Measurements from ENCODE around the gene ADRA2C.

The ADRA2C gene

GRCh38 chr4:3736290-3736689 is 29.9 kb upstream of the ADRA2C start:
- Histone ChIP-seq H3K79me2 (ENCODE audit: control insufficient read depth, low read length) (no peaks in the 10 kb centered on the region), H3K4me3 (ENCODE audit: low read length) (no peak overlapping the region), H4K20me1 (ENCODE audit: control insufficient read depth, insufficient read depth, low read depth, low read length) (no peaks in the 10 kb centered on the region), H3K4me2 (ENCODE audit: low read length) (no peak overlapping the region), H3K27me3 (ENCODE audit: control insufficient read depth, low read length) (peaks cover 3% of the 10 kb centered on the region), H3F3A (ENCODE audit: control insufficient read depth, insufficient read depth) (no peaks in the 10 kb centered on the region), H3K36me3 (ENCODE audit: control insufficient read depth, low read length) (no peaks in the 10 kb centered on the region), H3K9me3 (ENCODE audit: control insufficient read depth, insufficient read depth, low read length) (no peaks in the 10 kb centered on the region), H3K9me2 (replicated peaks; ENCODE audit: control insufficient read depth, low read length) (no peaks in the 10 kb centered on the region), H3K4me1 (ENCODE audit: control insufficient read depth, low read length) (no peaks in the 10 kb centered on the region), H3K27ac (ENCODE audit: low read depth, low read length) (no peak overlapping the region)
- TF ChIP-seq EZH2phosphoT487 (IDR thresholded peaks at IDR 0.05; ENCODE audit: borderline replicate concordance, low read length) (no peak), CTCF (IDR thresholded peaks at IDR 0.05; ENCODE audit: low read depth, low read length, poor library complexity, severe bottlenecking) (no peak)

GRCh38 chr4:3736806-3737205 is 29.4 kb upstream of the ADRA2C start:
- Histone ChIP-seq H3K9me3 (ENCODE audit: control insufficient read depth, insufficient read depth, low read length) (no peaks in the 10 kb centered on the region), H3K4me2 (ENCODE audit: low read length) (no peak overlapping the region), H3F3A (ENCODE audit: control insufficient read depth, insufficient read depth) (no peaks in the 10 kb centered on the region), H3K27me3 (ENCODE audit: control insufficient read depth, low read length) (peaks cover 3% of the 10 kb centered on the region), H3K27ac (ENCODE audit: low read depth, low read length) (no peak overlapping the region), H3K4me3 (ENCODE audit: low read length) (no peak overlapping the region), H3K9me2 (replicated peaks; ENCODE audit: control insufficient read depth, low read length) (no peaks in the 10 kb centered on the region), H3K4me1 (ENCODE audit: control insufficient read depth, low read length) (no peaks in the 10 kb centered on the region), H3K36me3 (ENCODE audit: control insufficient read depth, low read length) (no peaks in the 10 kb centered on the region), H3K79me2 (ENCODE audit: control insufficient read depth, low read length) (no peaks in the 10 kb centered on the region), H4K20me1 (ENCODE audit: control insufficient read depth, insufficient read depth, low read depth, low read length) (no peaks in the 10 kb centered on the region)
- TF ChIP-seq EZH2phosphoT487 (IDR thresholded peaks at IDR 0.05; ENCODE audit: borderline replicate concordance, low read length) (no peak), CTCF (IDR thresholded peaks at IDR 0.05; ENCODE audit: low read depth, low read length, poor library complexity, severe bottlenecking) (no peak)

GRCh38 chr4:3739577-3739976 is 26.6 kb upstream of the ADRA2C start:
- peaks cover 3% of the 10 kb centered on the region for H3K27me3 ChIP-seq (ENCODE audit: control insufficient read depth, low read length)
- H3K9me2 ChIP-seq (replicated peaks; ENCODE audit: control insufficient read depth, low read length), result no peaks in the 10 kb centered on the region
- H3K36me3 ChIP-seq (ENCODE audit: control insufficient read depth, low read length), result no peaks in the 10 kb centered on the region
- TF ChIP-seq EZH2phosphoT487 (IDR thresholded peaks at IDR 0.05; ENCODE audit: borderline replicate concordance, low read length), result no peak
- TF ChIP-seq CTCF (IDR thresholded peaks at IDR 0.05; ENCODE audit: low read depth, low read length, poor library complexity, severe bottlenecking), result no peak
- H3F3A ChIP-seq (ENCODE audit: control insufficient read depth, insufficient read depth), result no peaks in the 10 kb centered on the region
- H3K27ac ChIP-seq (ENCODE audit: low read depth, low read length), result no peak overlapping the region
- no peaks in the 10 kb centered on the region for H4K20me1 ChIP-seq (ENCODE audit: control insufficient read depth, insufficient read depth, low read depth, low read length)
- no peak overlapping the region for H3K4me3 ChIP-seq (ENCODE audit: low read length)
- H3K4me1 ChIP-seq (ENCODE audit: control insufficient read depth, low read length), result no peaks in the 10 kb centered on the region
- H3K4me2 ChIP-seq (ENCODE audit: low read length), result no peak overlapping the region
- peaks cover 6% of the 10 kb centered on the region; the same call in 1 of the 2 replicates for H3K9me3 ChIP-seq (ENCODE audit: control insufficient read depth, insufficient read depth, low read length)
- no peaks in the 10 kb centered on the region for H3K79me2 ChIP-seq (ENCODE audit: control insufficient read depth, low read length)

DNA sequence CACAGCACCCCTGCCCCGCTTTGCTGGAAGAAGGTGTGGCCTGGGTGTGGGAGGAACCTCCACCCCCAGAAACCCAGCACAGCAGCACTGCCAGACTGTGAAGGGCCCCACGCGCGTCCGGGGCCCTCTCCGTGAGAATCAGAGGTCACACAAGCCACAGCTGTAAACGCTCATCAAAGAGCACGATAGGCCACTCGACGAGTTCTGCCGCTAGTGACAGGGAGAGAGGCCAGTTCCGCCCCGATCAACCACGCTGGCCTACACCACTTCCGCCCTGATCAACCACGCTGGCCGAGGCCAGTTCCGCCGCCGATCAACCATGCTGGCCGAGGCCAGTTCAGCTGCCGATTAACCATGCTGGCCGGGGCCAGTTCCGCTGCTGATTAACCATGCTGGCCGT is 25.9 kb upstream of the ADRA2C start:
- Histone ChIP-seq H3K27me3 (ENCODE audit: control insufficient read depth, low read length) (peaks cover 3% of the 10 kb centered on the region), H3K9me2 (replicated peaks; ENCODE audit: control insufficient read depth, low read length) (no peaks in the 10 kb centered on the region), H3K4me3 (ENCODE audit: low read length) (no peak overlapping the region), H3K4me1 (ENCODE audit: control insufficient read depth, low read length) (no peaks in the 10 kb centered on the region), H3K4me2 (ENCODE audit: low read length) (no peak overlapping the region), H3F3A (ENCODE audit: control insufficient read depth, insufficient read depth) (no peaks in the 10 kb centered on the region), H3K9me3 (ENCODE audit: control insufficient read depth, insufficient read depth, low read length) (peaks cover 6% of the 10 kb centered on the region; the same call in 1 of the 2 replicates), H3K79me2 (ENCODE audit: control insufficient read depth, low read length) (no peaks in the 10 kb centered on the region), H4K20me1 (ENCODE audit: control insufficient read depth, insufficient read depth, low read depth, low read length) (no peaks in the 10 kb centered on the region), H3K36me3 (ENCODE audit: control insufficient read depth, low read length) (no peaks in the 10 kb centered on the region), H3K27ac (ENCODE audit: low read depth, low read length) (no peak overlapping the region)
- TF ChIP-seq EZH2phosphoT487 (IDR thresholded peaks at IDR 0.05; ENCODE audit: borderline replicate concordance, low read length) (no peak), CTCF (IDR thresholded peaks at IDR 0.05; ENCODE audit: low read depth, low read length, poor library complexity, severe bottlenecking) (no peak)
